OCI-LY7 (cell line): ENCODE results near the gene PDPN.

Source experiments
- EZH2phosphoT487 ChIP-seq: fragments of 200-600 bp; sonication (generic); IDR thresholded peaks from 2 replicates; pipeline ENCODE4 v1.6.1; 2018; ENCODE audit warnings: low read depth, borderline replicate concordance, mild to moderate bottlenecking, mixed run types, antibody characterized with exemption, low read length, moderate library complexity, mixed read lengths
- TF ChIP-seq, protein P1 (sequence below): fragments of 200-600 bp; sonication (generic); conservative IDR thresholded peaks from 2 replicates; pipeline ENCODE4 v1.5.1; 2014; ENCODE audit warnings: mild to moderate bottlenecking, antibody characterized with exemption, low read length, moderate library complexity, mixed read lengths

DNA sequence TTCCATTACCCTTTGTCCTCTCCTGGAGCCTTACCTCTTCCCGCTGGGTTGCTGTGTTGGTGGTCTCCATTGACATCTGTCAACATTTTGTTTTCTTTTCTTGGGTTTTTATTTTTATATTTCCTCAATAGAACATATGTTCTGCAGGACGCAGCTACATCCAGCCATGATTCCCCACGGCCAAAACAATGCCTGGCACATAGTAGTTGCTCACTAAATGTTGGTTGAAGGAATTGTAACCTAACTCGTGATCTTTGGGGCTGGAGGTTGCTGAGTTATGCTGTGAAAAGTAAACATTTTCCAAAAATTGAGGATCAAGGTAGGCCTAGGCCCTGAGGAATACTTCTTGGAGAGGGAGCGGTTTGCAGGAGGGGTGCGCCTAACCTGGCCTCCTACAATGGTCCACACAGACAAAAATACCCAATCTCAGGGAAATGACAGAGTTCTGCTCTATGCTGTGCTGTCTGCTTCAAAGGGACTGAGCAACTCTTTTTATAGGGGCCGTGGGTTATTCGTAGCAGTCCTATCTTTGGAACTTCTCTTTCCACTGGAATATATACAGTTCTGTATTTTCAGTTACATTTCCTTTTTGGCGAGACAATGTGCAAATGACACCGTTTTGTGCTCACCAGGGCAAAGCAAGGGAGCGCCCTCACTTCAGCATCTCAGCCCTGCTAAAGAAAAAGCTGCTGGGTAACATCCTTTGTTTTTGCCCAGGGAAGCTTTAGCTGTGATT lies 1.4 kb downstream of the PDPN start:
- no peak for TF ChIP-seq EZH2phosphoT487
- TF ChIP-seq, protein P1, sequence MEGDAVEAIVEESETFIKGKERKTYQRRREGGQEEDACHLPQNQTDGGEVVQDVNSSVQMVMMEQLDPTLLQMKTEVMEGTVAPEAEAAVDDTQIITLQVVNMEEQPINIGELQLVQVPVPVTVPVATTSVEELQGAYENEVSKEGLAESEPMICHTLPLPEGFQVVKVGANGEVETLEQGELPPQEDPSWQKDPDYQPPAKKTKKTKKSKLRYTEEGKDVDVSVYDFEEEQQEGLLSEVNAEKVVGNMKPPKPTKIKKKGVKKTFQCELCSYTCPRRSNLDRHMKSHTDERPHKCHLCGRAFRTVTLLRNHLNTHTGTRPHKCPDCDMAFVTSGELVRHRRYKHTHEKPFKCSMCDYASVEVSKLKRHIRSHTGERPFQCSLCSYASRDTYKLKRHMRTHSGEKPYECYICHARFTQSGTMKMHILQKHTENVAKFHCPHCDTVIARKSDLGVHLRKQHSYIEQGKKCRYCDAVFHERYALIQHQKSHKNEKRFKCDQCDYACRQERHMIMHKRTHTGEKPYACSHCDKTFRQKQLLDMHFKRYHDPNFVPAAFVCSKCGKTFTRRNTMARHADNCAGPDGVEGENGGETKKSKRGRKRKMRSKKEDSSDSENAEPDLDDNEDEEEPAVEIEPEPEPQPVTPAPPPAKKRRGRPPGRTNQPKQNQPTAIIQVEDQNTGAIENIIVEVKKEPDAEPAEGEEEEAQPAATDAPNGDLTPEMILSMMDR, result no peak
